ENCODE measurements around the gene SCG5. TPM values are rescaled to one million over a fixed set of nuclear protein-coding genes. Genes with fewer than 3 reads are reported as not detected.
A peak's percentile ranks its signal among the peaks of the same experiment; 100 is the strongest.

The SCG5 gene
- total RNA-seq, 4 donors from 2014 or later: 1.2 to 6.6 (median 2.9) TPM

GRCh38 chr15:32715276-32715675 is 73.8 kb downstream of the SCG5 start:
- H3K27ac ChIP-seq (replicated peaks in 1 of 4): no peak overlapping the region
- intact Hi-C loops (cut with DNase I): loop anchor here (5.0 kb wide), 1 partner anchor 33 kb away; no protein-coding TSS in a partner anchor
- H3K27me3 ChIP-seq: peaks cover 0 to 58% (median 11%) of the 10 kb centered on the region in 4 donors
- TF ChIP-seq EP300 (IDR thresholded peaks at IDR 0.05) (no peak), POLR2A (IDR thresholded peaks at IDR 0.05; ENCODE audit: low read depth) (no peak), CTCF (IDR thresholded peaks at IDR 0.05) (no peak), POLR2AphosphoS5 (IDR thresholded peaks at IDR 0.05) (no peak)
- no peaks in the 10 kb centered on the region for H3K36me3 ChIP-seq
- H3K9me3 ChIP-seq: no peaks in the 10 kb centered on the region
- WGBS: 84% methylated on average over 4 of the region's 4 CpGs
- H3K4me3 ChIP-seq: no peak overlapping the region
- no peak for DNase-seq (ENCODE audit: extremely low spot score)
- H3K4me1 ChIP-seq: peaks cover 10 to 39% (median 29%) of the 10 kb centered on the region in 4 donors

- no peaks in the 10 kb centered on the region for H3K9me3 ChIP-seq
- WGBS: 60% methylated on average over 13 of the region's 13 CpGs
- H3K4me3 ChIP-seq: no peak overlapping the region
- no peak for DNase-seq (ENCODE audit: extremely low spot score)
- H3K27me3 ChIP-seq: peaks cover 0 to 61% (median 11%) of the 10 kb centered on the region in 4 donors
- TF ChIP-seq POLR2A (IDR thresholded peaks at IDR 0.05; ENCODE audit: low read depth) (no peak), EP300 (IDR thresholded peaks at IDR 0.05) (no peak), CTCF (IDR thresholded peaks at IDR 0.05) (no peak), POLR2AphosphoS5 (IDR thresholded peaks at IDR 0.05) (no peak)
- H3K4me1 ChIP-seq: peaks cover 10 to 40% (median 31%) of the 10 kb centered on the region in 4 donors
- intact Hi-C loops (cut with DNase I): loop anchor here (5.0 kb wide), 1 partner anchor 34 kb away; no protein-coding TSS in a partner anchor
- no peaks in the 10 kb centered on the region for H3K36me3 ChIP-seq
- peak overlapping the region in 2 of 4 donors; percentile 0 to 80 for H3K27ac ChIP-seq (replicated peaks in 1 of 4)
Measured at GRCh38 chr15:32716216-32716914, 74.9 kb downstream of the SCG5 start.

- TF ChIP-seq CTCF (IDR thresholded peaks at IDR 0.05): no peak
- no peak for TF ChIP-seq POLR2A (IDR thresholded peaks at IDR 0.05; ENCODE audit: low read depth)
- no peak for TF ChIP-seq POLR2AphosphoS5 (IDR thresholded peaks at IDR 0.05)
- peak overlapping the region; percentile 71 to 80 (median 78) for H3K27ac ChIP-seq (replicated peaks in 1 of 4)
- peaks cover 10 to 40% (median 34%) of the 10 kb centered on the region in 4 donors for H3K4me1 ChIP-seq
- H3K36me3 ChIP-seq: no peaks in the 10 kb centered on the region
- no peak for DNase-seq (ENCODE audit: extremely low spot score)
- WGBS: 34% methylated on average over 21 of the region's 21 CpGs
- peaks cover 0 to 61% (median 11%) of the 10 kb centered on the region in 4 donors for H3K27me3 ChIP-seq
- intact Hi-C loops (cut with DNase I): loop anchor here (5.0 kb wide), 1 partner anchor 35 kb away; no protein-coding TSS in a partner anchor
- H3K4me3 ChIP-seq: peak overlapping the region; percentile 51 to 75 (median 61)
- H3K9me3 ChIP-seq: no peaks in the 10 kb centered on the region
Measured at GRCh38 chr15:32716915-32717425, 75.5 kb downstream of the SCG5 start.

- Histone ChIP-seq H3K9me3 (no peaks in the 10 kb centered on the region), H3K27me3 (peaks cover 0 to 61% (median 11%) of the 10 kb centered on the region in 4 donors), H3K4me1 (peaks cover 10 to 40% (median 34%) of the 10 kb centered on the region in 4 donors), H3K27ac (replicated peaks in 1 of 4) (peak within 1 kb of the TSS; percentile 71 to 80 (median 78)), H3K4me3 (peak within 1 kb of the TSS; percentile 51 to 75 (median 61)), H3K36me3 (no peaks in the 10 kb centered on the region)
- intact Hi-C loops (cut with DNase I): loop anchor here (5.0 kb wide), 1 partner anchor 35 kb away; no protein-coding TSS in a partner anchor
- TF ChIP-seq POLR2AphosphoS5 (IDR thresholded peaks at IDR 0.05) (peak in 1 of 2 donors; percentile 43), CTCF (IDR thresholded peaks at IDR 0.05) (no peak)
- no peak for DNase-seq (ENCODE audit: extremely low spot score)
- 6% methylated on average over 20 of the region's 99 CpGs for WGBS
Measured at GRCh38 chr15:32717426-32718226, 76.1 kb downstream of the SCG5 start, which contains the start of gene GREM1. Gene GREM1, plus strand, starts transcription at chr15:32718004. Its CDS starts 12,687 bp downstream, at chr15:32730691.
